Smooth muscle cell of the pulmonary artery (primary cell): ENCODE results near the gene CCHCR1. TPM values are rescaled to one million over a fixed set of nuclear protein-coding genes. Genes with fewer than 3 reads are reported as not detected.

Experiments used
- total RNA-seq: library from RNA; depleted of rRNA; stranded (reverse); fragments of >200 nt; gene quantifications from 2 replicates; pipeline ENCODE4 v1.2.3, GENCODE V29; 2014

The CCHCR1 gene
- total RNA-seq, result 13.7 and 14.9 TPM in 2 replicates

GRCh38 chr6:31157513-31158139 is at the start of gene CCHCR1:
Gene CCHCR1 (minus strand): TSS chr6:31157802. CDS start chr6:31157600, 202 bp downstream.

GRCh38 chr6:31170600-31170881 is 12.9 kb upstream of the CCHCR1 start, which contains the start of gene POU5F1:
Gene POU5F1 (minus strand): TSS chr6:31170682. CDS start chr6:31170620, 62 bp downstream.

GRCh38 chr6:31158140-31158862 is 699 bp upstream of the CCHCR1 start, which contains the start of gene TCF19:
Gene TCF19 (plus strand): TSS chr6:31158589. CDS start chr6:31159470, 881 bp downstream.

GRCh38 chr6:31138982-31139381 is 18.6 kb downstream of the CCHCR1 start, which contains the start of gene PSORS1C2:
Gene PSORS1C2 (minus strand): TSS chr6:31139066. CDS start chr6:31139026, 40 bp downstream.

GRCh38 chr6:31120151-31120915 is 37.3 kb downstream of the CCHCR1 start, which contains the start of gene CDSN:
Gene CDSN (minus strand): TSS chr6:31120446. CDS start chr6:31120419, 27 bp downstream.

GRCh38 chr6:31114541-31114878 is 43.1 kb downstream of the CCHCR1 start, which contains the start of gene PSORS1C1:
Gene PSORS1C1 (plus strand): TSS chr6:31114800. CDS start chr6:31129633, 14,833 bp downstream.

GRCh38 chr6:31112478-31112877 is 45.1 kb downstream of the CCHCR1 start, which contains the start of gene C6orf15:
Gene C6orf15 (minus strand): TSS chr6:31112575. CDS start chr6:31112555, 20 bp downstream.

Other genes starting within 250 kb of the CCHCR1 start
- 14.7 and 17.1 TPM in 2 replicates for gene GTF2H4, start 249.6 kb downstream of the CCHCR1 start, total RNA-seq
- 14.9 and 17.8 TPM in 2 replicates for gene VARS2, start 243.6 kb downstream of the CCHCR1 start, total RNA-seq
- gene SFTA2, start 225.6 kb downstream of the CCHCR1 start, total RNA-seq, result not detected in 2 replicates
- not detected in 2 replicates for gene MUCL3, start 216.8 kb downstream of the CCHCR1 start, total RNA-seq
- gene MUC21, start 174.1 kb downstream of the CCHCR1 start, total RNA-seq, result not detected in 2 replicates
- not detected in 2 replicates for gene MUC22, start 147.3 kb downstream of the CCHCR1 start, total RNA-seq
- not detected in 2 replicates for gene C6orf15, start 45.2 kb downstream of the CCHCR1 start, total RNA-seq
- gene PSORS1C1, start 43.0 kb downstream of the CCHCR1 start, total RNA-seq, result 2.0 and 3.6 TPM in 2 replicates
- not detected in 2 replicates for gene CDSN, start 37.4 kb downstream of the CCHCR1 start, total RNA-seq
- not detected in 2 replicates for gene PSORS1C2, start 18.7 kb downstream of the CCHCR1 start, total RNA-seq
- 5.4 and 7.9 TPM in 2 replicates for gene TCF19, start 787 bp upstream of the CCHCR1 start, total RNA-seq
- 0.66 and 1.3 TPM in 2 replicates for gene POU5F1, start 12.9 kb upstream of the CCHCR1 start, total RNA-seq
- 210 and 957 TPM in 2 replicates for gene HLA-C, start 114.3 kb upstream of the CCHCR1 start, total RNA-seq
- gene HLA-B, start 199.4 kb upstream of the CCHCR1 start, total RNA-seq, result 299 and 693 TPM in 2 replicates
- gene MICA, start 245.8 kb upstream of the CCHCR1 start, total RNA-seq, result 45.9 and 164 TPM in 2 replicates